Hematopoietic multipotent progenitor cell treated with erythropoietin and hydrocortisone succinate and interleukin-3 and kit ligand, for 4 days (in vitro differentiated cells): Measurements from ENCODE around the gene HSPA12B.

ENCODE experiments used
- DNase-seq: peaks from one replicate; pipeline ENCODE4 v3.0.0-alpha.2; 2015

Gene HSPA12B

GRCh38 chr20:3729811-3730540, 2.5 kb upstream of the HSPA12B start:
- DNase-seq = no peak

- no peak for DNase-seq
Observed at GRCh38 chr20:3730803-3731672, 1.4 kb upstream of the HSPA12B start.

GRCh38 chr20:3731944-3732326, 550 bp upstream of the HSPA12B start:
- DNase-seq = no peak

GRCh38 chr20:3733119-3733995, 872 bp downstream of the HSPA12B start:
- DNase-seq = no peak

- no peak for DNase-seq
Observed at GRCh38 chr20:3734111-3734843, 1.8 kb downstream of the HSPA12B start.

GRCh38 chr20:3735768-3736167, 3.3 kb downstream of the HSPA12B start:
- DNase-seq = no peak

- peak; percentile 33 for DNase-seq
Observed at GRCh38 chr20:3738111-3739053, 5.9 kb downstream of the HSPA12B start.

- no peak for DNase-seq
Observed at GRCh38 chr20:3739054-3739925, 6.8 kb downstream of the HSPA12B start.

GRCh38 chr20:3739926-3740451, 7.5 kb downstream of the HSPA12B start:
- peak; percentile 59 for DNase-seq

GRCh38 chr20:3740615-3741301, 8.3 kb downstream of the HSPA12B start:
- no peak for DNase-seq

GRCh38 chr20:3741836-3742458, 9.5 kb downstream of the HSPA12B start:
- no peak for DNase-seq

- DNase-seq = no peak
Observed at GRCh38 chr20:3743251-3743650, 10.8 kb downstream of the HSPA12B start.

- DNase-seq = no peak
Observed at GRCh38 chr20:3744037-3744436, 11.6 kb downstream of the HSPA12B start.

GRCh38 chr20:3744806-3745685, 12.6 kb downstream of the HSPA12B start:
- DNase-seq = peak; percentile 93

GRCh38 chr20:3745686-3746173, 13.2 kb downstream of the HSPA12B start:
- DNase-seq = no peak

- DNase-seq = no peak
Observed at GRCh38 chr20:3747471-3747870, 15.0 kb downstream of the HSPA12B start.

- DNase-seq = no peak
Observed at GRCh38 chr20:3748073-3748472, 15.6 kb downstream of the HSPA12B start.
